Muscle of arm (tissue), 12 donors: ENCODE results near the gene ADAT2. TPM values are rescaled to one million over a fixed set of nuclear protein-coding genes. Genes with fewer than 3 reads are reported as not detected.

Source experiments
- DNase-seq: peaks from one replicate; pipeline ENCODE4 v3.0.0-alpha.2; 2013
- polyA plus RNA-seq, 12 donors: library from polyadenylated mRNA; unstranded; fragments of 120-200 nt; gene quantifications; one replicate each; pipeline ENCODE4 v1.2.1, GENCODE V29; 2013; ENCODE audit not compliant: insufficient read length in 12 of 12

The ADAT2 gene
- polyA plus RNA-seq, 12 donors = 6.0 to 22.5 (median 12.8) TPM; not detected in 1

GRCh38 chr6:143399176-143399575, 51.3 kb downstream of the ADAT2 start:
- no peak for DNase-seq

GRCh38 chr6:143397227-143398222, 53.0 kb downstream of the ADAT2 start:
- peak; percentile 44 for DNase-seq

GRCh38 chr6:143396497-143397226, 53.8 kb downstream of the ADAT2 start:
- no peak for DNase-seq

GRCh38 chr6:143395699-143396098, 54.8 kb downstream of the ADAT2 start:
- DNase-seq = no peak

- DNase-seq = no peak
Observed at GRCh38 chr6:143394389-143394788, 56.1 kb downstream of the ADAT2 start.

- no peak for DNase-seq
Observed at GRCh38 chr6:143390278-143390677, 60.2 kb downstream of the ADAT2 start.

GRCh38 chr6:143385636-143386035, 64.9 kb downstream of the ADAT2 start:
- no peak for DNase-seq

- DNase-seq = no peak
Observed at GRCh38 chr6:143376861-143377260, 73.6 kb downstream of the ADAT2 start.

- no peak for DNase-seq
Observed at GRCh38 chr6:143376375-143376774, 74.1 kb downstream of the ADAT2 start.

GRCh38 chr6:143375022-143375585, 75.4 kb downstream of the ADAT2 start:
- no peak for DNase-seq

GRCh38 chr6:143374014-143374413, 76.5 kb downstream of the ADAT2 start:
- no peak for DNase-seq

Other genes starting within 250 kb of the ADAT2 start
- 10 to 100 TPM in 10 of 12 donors, 1 to 10 TPM in 1, not detected in 1; 9.1 to 27.4 (median 19.2) TPM for gene PEX3, start 110 bp upstream of the ADAT2 start, polyA plus RNA-seq
- 10 to 100 TPM in 11 of 12 donors, not detected in 1; 12.0 to 33.5 (median 28.2) TPM for gene FUCA2, start 61.0 kb upstream of the ADAT2 start, polyA plus RNA-seq
- gene PHACTR2, start 227.3 kb upstream of the ADAT2 start, polyA plus RNA-seq = 10 to 100 TPM; 31.7 to 86.3 (median 39.8) TPM